SK-N-MC (cell line): ENCODE measurements around the gene RTL10.

Experiments used
- EZH2 ChIP-seq: fragments of 200-600 bp; sonication (generic); IDR thresholded peaks from one replicate; pipeline ENCODE4 v1.6.1; 2017; ENCODE audit warnings: antibody characterized with exemption
- FOXP2 ChIP-seq: optimal IDR thresholded peaks from 2 replicates; pipeline ENCODE3; 2011; ENCODE audit warnings: mild to moderate bottlenecking, moderate library complexity; ENCODE audit not compliant: insufficient read depth; ENCODE audit errors: extremely low read length, control extremely low read depth
- POLR2AphosphoS5 ChIP-seq: IDR thresholded peaks from 2 replicates; pipeline ENCODE4 v1.6.1; 2012; ENCODE audit warnings: mild to moderate bottlenecking, low read depth, low read length, borderline replicate concordance

DNA sequence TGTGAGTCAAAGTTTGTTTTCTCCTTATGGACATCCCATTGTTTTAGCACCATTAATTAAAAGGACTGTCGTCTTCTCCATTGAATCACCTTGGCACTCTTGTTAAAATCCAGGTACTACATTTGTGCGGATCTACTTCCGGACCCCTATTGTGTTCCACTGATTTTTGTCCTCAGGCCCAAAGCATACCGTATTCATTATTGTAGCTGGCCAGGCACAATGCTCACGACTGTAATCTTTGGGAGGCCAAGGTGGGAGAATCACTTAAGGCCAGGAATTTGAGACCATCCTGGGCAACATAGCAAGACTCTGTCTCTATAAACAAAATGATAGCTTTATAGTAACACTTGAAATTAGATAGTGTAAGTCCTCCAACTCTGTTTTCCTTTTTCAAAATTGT is 8.9 kb upstream of the RTL10 start:
- TF ChIP-seq EZH2: no peak
- TF ChIP-seq POLR2AphosphoS5: no peak
- no peak for TF ChIP-seq FOXP2
